HG02678 (cell line): ENCODE measurements around the gene RABL3.
"Not testable (repeated sequence)": the region's sequence is repeated elsewhere in the genome, so short reads cannot be mapped to it uniquely, and the experiment has no call there.

Experiments
- ATAC-seq: cut with Tn5 transposase; IDR thresholded peaks from one replicate; pipeline ENCODE4 v1.9.1; 2021; ENCODE audit warnings: mild to moderate bottlenecking, moderate library complexity; ENCODE audit not compliant: unreplicated experiment

The RABL3 gene

DNA sequence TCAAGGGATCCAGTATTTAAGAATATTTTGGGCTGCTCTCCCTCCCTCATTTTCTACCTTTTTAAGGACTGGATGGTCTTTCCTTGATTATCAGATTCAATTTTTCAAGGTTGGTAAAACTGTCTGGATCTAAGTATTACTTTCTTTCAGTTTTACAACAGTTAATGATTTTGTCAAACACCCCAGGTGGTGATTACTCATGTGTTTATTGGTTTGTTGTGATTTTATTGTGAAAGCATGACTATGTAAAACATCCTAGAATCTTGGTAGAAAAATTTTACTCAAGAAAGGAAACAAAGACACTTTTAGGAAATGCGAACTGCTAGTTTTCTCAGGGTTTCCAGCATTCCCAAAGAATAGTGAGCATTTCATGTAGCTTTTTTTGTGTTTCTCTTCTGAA lies 7.5 kb upstream of the RABL3 start:
- ATAC-seq: no peak

DNA sequence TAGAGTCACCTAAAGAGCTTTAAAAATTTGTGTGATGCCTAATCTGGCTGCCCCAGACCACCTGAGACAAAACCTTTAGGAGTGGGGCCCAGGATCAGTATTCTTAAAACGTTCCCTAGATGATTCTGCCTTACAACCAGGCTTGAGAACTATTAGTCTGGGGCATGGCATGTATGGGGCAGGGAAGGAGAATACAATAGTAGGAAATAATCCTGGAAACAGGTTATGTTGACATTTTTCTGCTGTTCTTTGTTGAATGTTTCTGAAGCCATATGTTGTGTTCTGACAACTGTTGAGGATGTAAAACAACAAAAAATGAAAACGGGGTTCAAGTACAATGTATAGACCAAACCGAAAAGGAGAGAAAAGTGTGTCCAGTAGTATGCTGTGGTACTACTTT lies 3.1 kb upstream of the RABL3 start:
- no peak for ATAC-seq

DNA sequence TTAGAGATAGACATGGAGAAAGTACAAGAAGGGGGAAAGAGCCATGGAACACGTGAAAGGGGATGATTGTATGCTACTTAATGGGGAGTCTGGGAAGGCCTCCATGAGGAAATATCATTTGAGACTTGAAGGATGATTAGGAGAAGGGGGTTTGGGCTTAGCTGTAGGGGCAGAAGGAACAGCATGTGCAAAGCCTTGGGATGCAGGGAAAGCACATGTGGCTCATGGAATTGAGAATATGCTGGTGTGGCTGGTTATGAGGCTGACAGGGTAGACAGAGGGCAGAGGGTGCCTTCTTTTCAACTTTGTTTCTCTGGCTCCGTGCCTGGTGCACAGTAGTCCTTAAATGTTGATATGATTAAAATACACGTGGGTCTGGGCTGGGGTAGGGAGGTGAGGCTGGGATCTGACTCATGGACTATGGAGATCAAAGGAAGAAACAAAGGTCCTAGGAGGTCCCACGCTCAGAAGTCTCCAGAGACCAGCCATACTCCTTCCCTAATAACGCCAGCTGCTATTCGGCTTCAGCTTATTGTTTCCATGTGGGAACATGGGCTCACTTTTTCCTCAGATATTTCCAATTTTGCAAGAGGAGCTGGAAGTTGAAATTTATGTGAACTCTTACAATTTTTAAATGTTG lies 1.4 kb upstream of the RABL3 start:
- ATAC-seq: no peak

DNA sequence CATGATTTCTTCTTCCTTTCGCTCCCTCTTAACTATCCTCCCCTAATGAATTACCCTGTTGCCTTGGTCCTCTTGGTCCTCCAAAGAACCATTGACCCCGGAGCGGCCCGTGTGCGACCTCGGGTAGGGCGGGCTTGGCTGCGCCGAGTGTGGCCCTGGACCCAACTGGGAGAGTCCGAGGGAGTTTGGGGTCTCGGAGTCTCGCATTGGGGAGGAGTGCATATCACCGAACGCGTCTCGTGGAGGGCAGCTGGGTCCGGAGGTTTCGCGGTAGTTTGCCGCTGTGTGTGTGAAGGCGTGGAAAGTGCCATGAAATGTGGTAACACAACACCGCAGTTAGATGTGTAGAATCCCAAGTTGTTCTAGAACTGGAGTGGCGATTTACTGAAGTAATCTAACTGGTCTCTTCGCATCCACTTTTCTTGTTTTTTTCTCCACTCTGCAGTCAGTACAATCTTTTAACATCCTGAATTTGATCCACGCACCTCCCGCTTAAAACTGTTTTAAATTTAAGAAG lies 591 bp upstream of the RABL3 start:
- peak; percentile 17 for ATAC-seq

DNA sequence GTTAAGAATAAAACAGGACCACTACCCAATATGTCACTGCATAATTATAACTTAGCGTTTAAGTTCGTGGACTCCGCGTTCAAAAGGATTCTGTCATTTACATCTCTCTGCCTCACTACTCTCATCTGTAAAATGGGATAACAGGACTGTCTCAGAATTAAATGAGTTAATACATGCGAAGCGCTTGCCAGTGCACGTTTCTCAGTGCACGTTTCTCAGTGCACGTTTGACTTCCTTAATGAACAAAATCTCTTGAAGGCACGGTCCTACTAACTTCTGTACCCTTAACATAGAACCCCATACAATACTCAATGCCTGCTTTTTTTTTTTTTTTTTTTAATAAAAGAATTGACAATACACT lies 499 bp downstream of the RABL3 start:
- peak; percentile 17 for ATAC-seq

DNA sequence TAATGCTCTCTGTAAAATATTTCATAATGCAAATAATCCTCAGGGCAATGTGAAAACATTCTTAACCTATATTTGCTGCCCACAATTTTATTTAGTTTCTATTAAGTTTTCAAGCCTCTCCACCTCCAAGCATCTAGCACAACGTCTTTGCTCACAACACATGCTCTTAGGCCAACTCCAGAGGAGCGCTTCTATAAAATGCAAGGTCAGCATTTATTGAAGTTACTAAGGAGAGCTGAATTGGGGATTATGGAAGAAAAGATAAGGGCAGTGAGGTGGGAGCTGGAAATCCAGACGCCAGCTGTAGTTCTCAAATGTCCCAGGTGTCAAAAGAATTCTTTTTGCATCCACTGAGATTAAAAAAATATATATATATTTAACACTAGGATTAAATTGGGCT lies 996 bp downstream of the RABL3 start:
- no peak for ATAC-seq

DNA sequence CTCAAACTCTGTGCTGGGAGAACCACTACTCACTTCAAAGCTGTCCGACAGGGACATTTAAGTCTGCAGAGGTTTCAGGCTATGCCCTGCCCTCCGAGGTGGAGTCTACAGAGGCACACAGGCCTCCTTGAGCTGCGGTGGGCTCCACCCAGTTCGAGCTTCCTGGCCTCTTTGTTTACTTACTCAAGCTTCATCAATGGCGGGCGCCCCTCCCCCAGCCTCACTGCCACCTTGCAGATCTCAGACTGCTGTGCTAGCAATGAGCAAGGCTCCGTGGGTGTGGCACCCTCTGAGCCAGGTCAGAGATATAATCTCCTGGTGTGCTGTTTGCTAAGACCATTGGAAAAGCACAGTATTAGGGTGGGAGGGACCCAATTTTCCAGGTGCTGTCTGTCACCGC lies 4.3 kb downstream of the RABL3 start:
- ATAC-seq: not testable (repeated sequence)

DNA sequence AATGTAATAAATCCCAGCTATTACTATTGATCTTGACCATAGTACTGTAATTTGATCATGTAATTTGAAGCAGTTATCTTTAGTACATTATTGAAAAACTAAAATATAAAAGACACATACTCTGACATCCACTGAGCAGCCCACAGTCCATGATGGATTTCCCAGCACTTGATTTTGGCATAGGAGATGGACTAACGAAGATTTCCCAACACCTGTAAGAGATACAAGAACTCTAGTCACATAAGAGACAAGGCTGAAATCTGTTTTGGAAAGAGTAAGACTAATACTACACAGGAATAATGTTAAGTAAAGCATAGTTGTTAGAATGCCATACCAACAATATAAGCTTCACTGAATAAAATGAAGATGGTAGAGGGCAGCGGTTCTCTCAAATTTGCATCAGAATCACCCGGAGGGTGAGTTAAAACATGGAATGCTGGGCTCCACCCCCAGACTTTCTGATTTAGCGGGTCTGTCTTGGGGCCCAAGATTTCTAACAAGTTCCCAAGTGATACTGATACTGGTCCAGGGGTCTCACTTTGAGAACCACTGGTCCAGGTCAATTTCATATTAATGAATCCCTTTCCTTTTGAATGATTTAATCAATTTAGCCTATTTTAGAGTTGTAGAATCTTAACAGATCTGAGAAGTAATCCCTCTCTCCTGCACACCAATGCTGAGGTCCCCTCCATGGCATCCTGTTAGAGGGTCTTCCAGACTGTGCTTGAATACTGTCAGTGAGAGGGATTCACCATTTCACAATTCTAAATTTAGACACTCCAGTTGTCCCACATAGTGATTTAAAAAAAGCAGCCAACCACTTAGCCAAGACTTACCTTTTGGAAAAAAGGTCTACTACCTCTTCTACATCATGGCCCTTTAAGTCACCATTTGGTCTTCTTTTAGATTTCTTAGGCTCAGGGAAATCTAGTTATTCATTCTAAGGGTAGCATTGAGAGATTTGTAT lies 11.5 kb downstream of the RABL3 start:
- ATAC-seq: no peak

DNA sequence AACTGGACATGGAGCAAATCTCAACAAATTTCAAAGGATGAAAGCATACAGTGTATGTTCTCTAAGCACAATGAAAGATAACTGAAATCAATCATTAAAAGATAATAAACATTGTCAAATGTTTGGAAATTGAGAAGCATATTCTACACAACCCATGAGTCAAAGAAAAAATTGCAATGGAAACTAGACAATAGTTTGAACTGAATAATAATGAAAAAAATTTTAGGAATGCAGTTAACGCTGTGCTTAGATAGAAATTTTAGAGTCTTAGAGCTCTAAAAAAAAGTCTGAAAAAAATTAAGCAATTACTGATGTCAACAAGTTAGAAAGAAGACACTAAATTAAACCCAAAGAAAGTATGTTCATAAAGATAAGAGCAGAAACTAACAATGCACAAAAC lies 15.5 kb downstream of the RABL3 start:
- ATAC-seq: no peak

DNA sequence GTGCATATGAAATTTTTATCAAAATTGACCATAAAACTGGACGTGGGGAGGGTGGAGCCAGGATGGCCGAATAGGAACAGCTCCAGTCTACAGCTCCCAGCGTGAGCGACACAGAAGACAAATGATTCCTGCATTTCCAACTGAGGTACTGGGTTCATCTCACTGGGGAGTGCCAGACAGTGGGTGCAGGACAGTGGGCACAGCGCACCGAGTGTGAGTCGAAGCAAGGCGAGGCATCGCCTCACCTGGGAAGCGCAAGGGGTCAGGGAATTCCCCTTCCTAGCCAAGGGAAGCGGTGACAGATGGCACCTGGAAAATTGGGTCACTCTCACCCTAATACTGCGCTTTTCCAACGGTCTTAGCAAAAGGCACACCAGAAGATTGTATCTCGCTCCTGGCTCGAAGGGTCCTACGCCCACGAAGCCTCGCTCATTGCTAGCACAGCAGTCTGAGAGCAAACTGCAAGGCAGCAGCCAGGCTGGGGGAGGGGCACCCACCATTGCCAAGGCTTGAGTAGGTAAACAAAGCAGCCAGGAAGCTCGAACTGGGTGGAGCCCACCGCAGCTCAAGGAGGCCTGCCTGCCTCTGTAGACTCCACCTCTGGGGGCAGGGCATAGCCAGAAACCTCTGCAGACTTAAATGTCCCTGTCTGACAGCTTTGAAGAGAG lies 23.0 kb downstream of the RABL3 start:
- not testable (repeated sequence) for ATAC-seq

DNA sequence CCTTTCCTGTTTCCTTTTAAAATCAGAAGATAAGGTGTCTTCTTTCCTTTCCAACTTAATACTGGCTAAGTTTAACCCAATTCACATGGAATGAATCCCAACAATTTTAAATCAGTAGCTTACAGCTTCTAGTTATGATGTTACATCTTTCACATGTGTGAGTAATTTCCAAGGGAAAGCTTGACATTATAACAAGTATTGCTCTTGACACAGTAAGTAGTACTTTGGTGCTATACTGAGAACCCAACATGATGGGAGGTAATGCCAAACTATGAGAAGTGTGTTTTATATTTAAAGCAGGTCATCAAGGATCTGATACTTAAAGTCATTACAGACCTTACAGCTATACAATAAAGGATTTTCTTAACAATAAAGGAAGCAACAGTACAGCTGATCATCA lies 29.1 kb downstream of the RABL3 start:
- no peak for ATAC-seq

DNA sequence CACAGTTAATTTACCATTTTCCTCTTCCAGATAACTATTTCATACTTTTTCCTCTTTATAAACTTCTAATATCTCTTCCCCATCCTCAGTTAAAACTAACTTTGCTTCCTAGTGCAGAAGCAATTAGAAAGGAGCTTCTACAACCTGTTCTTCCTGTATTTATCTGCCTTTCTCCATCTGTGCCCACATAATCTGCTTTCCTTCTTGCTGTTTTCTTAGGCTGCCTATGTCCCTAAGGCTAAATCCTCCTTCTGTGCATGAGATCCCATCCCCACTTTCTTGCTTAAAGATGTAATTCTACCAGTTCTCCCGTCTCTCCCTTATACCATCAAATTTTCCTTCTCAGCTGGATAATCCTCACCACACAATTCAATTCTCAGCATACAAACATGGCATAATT lies 31.9 kb downstream of the RABL3 start:
- no peak for ATAC-seq

DNA sequence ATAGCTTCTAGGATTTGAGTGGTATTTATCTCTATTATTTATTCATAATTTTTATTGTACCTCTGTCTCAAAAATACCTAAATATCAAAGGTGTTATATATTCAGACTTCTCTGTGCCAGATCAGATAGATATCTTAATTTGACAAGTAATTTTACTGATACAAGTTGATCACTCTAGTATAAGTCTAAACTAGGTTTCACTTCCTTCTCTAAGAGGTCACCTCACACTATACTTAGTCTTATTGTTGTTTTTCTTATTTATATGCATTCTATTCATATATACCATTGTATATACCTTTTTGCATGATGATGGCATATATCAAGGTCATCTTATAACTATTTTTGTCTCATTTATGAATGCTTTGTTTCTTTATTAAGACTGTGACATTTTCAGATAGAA lies 33.9 kb downstream of the RABL3 start:
- ATAC-seq: peak; percentile 71

DNA sequence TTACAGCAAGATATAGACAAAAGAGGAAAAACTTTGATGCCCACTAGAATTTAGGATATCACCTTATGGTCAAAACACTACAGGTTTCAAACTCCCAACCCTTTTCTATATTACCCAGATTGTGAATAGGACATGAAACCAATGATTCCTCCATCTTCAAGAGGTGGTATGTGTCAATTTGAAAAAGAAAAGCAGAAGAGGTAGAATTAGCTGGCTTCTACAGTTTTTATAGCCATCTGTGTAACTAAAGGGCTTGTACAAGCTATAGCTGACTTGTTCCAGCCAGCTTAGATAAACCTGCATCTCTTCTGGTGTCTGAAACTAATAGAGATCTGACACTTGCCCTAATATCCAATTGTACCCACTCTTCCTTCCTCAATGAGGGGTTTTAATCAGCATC lies 35.4 kb downstream of the RABL3 start:
- no peak for ATAC-seq

DNA sequence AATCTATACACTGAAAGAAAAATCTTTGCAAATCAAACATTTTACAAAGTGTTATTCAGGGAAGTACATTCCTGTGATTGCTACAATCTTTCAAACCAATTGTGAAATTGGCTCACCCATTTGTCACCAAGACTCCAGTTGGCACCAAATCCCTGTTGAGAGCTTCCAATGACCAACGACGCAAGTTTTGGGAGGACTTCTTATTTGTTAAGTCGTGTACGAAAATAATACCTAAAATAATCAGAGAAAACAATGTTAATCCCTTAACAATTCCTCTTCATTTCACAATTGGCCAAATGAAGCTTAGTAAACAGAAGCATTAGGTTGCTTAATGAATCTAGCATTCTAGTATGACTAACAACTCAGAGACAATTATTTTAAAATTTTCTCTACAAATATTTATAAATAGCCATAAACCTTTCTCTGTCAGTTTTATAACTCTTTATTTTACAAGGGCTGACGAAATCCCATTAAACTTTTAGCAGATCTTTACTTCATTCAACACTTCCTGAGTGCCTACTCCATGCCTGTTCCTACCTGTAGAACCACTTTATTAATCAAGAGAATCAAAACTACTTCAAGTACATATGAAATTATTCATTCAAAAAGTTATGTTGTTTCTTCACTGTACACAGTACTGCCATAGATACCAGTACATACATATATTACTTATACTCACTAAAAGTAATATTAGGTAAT lies 36.3 kb downstream of the RABL3 start:
- ATAC-seq: no peak

DNA sequence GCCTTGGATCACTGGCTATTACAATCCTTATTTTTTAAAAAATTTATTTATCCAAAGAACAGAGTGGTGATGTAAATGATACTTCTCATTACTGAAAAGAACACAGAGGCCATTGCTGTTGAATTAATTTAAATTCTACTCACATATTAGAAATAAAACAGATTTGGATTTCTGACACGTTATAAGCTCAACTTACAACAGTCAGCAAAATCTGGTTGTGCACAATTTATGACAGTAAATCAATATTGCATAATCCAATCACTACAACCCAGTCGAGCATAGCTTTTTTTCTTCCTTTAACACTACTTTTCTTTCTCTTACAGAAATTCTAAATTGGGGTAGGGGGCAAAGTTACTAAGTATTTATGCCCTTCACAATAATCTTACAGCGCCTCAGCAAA lies 43.0 kb downstream of the RABL3 start:
- no peak for ATAC-seq

DNA sequence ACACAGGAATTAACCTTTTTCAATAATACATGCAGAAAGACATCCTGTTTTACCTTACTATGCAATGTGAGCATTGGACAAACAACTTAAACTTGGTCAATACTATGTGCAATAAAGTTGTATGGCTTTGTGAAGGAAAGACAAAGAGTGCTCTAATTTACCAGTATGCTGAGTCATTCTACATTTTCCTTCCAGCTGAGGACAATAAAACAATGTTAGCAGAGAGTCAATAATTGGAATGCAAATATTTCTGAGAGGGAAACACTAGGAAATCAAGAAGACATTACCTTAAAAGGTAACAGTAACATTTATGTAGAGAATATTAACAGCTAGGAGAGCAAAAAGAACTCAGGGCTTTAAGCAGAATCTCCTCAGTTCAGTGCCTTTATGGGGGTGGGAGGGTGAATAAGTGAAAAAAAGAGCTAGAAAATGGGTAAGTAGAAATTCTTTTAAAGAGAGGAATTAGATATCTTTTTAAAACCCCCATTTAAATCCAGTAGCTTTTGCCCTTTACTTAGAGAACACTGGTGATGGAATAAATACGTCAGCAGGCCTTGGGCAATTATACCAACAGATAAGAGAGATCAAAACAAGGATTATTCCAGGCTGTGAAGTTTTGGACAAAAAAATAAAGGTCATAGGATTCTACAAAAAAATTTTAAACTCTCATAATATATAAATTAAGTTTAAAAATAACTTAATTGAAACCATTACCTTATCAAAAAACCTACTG lies 48.7 kb downstream of the RABL3 start:
- no peak for ATAC-seq

DNA sequence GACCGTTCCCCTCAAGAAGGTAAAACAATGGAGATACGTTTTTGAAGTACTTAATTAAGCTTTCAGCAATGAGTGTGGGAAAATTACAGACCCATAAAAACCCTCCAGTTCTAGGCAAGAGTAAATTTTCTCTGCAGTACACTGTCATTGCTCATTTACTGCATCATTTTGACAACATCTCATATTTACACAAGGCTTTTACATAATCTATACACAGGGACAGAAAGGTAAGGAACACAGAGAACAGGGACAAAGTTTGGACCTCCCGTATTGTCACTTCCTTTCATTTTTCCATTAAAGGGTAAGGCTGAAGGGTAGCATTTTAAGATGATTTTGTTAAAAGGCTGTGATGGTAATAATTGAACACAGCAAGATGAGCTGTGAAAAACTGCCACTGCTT lies 52.9 kb downstream of the RABL3 start:
- no peak for ATAC-seq

DNA sequence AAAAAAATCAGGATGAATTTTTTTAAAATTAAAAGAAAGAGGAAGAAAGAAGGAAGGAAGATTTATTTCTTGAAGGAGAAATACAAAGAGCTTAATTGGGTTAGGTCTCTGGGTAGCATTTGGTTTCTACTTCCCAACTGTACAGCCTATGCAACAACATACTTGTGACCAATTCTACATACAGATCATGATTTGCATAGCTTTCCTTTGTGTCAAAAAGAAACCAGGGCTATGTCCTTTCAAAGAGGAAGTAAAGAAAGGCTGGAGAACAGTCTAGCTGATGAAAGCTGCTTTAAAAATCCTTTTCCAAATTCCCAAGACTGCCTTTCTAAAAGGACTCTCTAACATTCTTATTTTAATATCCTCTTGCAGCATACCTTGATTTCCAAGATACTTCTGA lies 54.2 kb downstream of the RABL3 start:
- ATAC-seq: peak; percentile 100

DNA sequence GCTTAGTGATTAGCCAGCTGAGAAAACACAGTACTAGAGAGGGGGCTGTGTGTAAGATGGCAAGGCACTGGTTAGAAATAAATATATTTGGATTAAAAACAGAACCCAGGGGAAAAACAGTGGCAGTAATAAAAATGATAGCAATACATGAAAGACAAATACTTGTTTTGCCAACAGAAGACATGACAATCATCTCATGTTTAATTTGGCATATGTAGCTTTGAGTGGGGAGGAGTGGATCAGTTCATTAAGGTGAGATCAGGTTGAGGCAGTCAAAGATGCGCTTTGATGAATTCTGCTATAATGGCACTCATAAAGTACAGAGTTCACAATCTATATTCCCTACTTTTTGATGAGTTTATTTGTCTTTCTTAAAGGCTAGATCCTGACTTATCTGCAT lies 56.9 kb downstream of the RABL3 start:
- no peak for ATAC-seq
